Breast epithelium (tissue), 4 donors: Measurements from ENCODE around the gene SOST. TPM values are rescaled to one million over a fixed set of nuclear protein-coding genes. Genes with fewer than 3 reads are reported as not detected.

Experiments
- DNase-seq, 2 donors: peaks; one replicate each; pipeline ENCODE4 v3.0.0-alpha.2; 2019; ENCODE audit warnings: low spot score in 2 of 2
- H3K27ac ChIP-seq, 2 donors: fragments of 200-600 bp; sonication (generic) in 1 of 2; one replicate each; pipeline ENCODE4 v1.5.1; 2016 to 2019; ENCODE audit warnings: mild to moderate bottlenecking in 1 of 2
- H3K27me3 ChIP-seq, 2 donors: fragments of 200-600 bp; sonication (generic) in 1 of 2; one replicate each; pipeline versions ENCODE4 v1.5.1 to v1.6.0; 2017 to 2019; ENCODE audit warnings: control low read depth in 1 of 2, mild to moderate bottlenecking in 1 of 2
- H3K36me3 ChIP-seq: fragments of 200-600 bp; one replicate; pipeline ENCODE4 v1.5.1; 2019
- H3K4me1 ChIP-seq, 2 donors: fragments of 200-600 bp; sonication (generic); one replicate each; pipeline ENCODE4 v1.5.1; 2016 to 2019; ENCODE audit warnings: control low read depth in 1 of 2
- H3K4me3 ChIP-seq, 3 donors: fragments of 200-600 bp; sonication (generic); 1 replicate in 2 of 3; 2 replicates in 1 of 3; pipeline ENCODE4 v1.5.1; 2016 to 2019; ENCODE audit warnings: mild to moderate bottlenecking in 3 of 3, moderate library complexity in 2 of 3
- H3K9me3 ChIP-seq, 2 donors: fragments of 200-600 bp; sonication (generic) in 1 of 2; one replicate each; pipeline ENCODE4 v1.5.1; 2016 to 2019; ENCODE audit warnings: control low read depth in 1 of 2
- POLR2A ChIP-seq: fragments of 450-650 bp; IDR thresholded peaks from one replicate; pipeline ENCODE4 v1.6.1; 2016; ENCODE audit warnings: antibody characterized with exemption, mild to moderate bottlenecking, moderate library complexity
- POLR2AphosphoS5 ChIP-seq, 3 donors: sonication (generic); formaldehyde crosslinking; IDR thresholded peaks; one replicate each; pipeline ENCODE4 v1.6.1; 2017; ENCODE audit warnings: antibody characterized with exemption in 3 of 3
- intact Hi-C: fragments of 100-400 bp; cut with DNase I; formaldehyde crosslinking; loops from one replicate; pipeline ENCODE4 v1.15.1; 2023; ENCODE audit warnings: low total_unique reads
- total RNA-seq, 3 donors: library from RNA; depleted of rRNA; stranded (reverse); fragments of >200 nt; gene quantifications; one replicate each; pipeline ENCODE4 v1.1.0, GENCODE V29; 2016
- TF ChIP-seq, protein P1 (sequence below), 3 donors: fragments of 450-650 bp; IDR thresholded peaks; one replicate each; pipeline ENCODE4 v1.5.1; 2016 to 2017; ENCODE audit warnings: antibody characterized with exemption in 3 of 3, mild to moderate bottlenecking in 3 of 3, moderate library complexity in 3 of 3

SOST gene
- total RNA-seq, 3 donors from 2014 or later: not detected

DNA sequence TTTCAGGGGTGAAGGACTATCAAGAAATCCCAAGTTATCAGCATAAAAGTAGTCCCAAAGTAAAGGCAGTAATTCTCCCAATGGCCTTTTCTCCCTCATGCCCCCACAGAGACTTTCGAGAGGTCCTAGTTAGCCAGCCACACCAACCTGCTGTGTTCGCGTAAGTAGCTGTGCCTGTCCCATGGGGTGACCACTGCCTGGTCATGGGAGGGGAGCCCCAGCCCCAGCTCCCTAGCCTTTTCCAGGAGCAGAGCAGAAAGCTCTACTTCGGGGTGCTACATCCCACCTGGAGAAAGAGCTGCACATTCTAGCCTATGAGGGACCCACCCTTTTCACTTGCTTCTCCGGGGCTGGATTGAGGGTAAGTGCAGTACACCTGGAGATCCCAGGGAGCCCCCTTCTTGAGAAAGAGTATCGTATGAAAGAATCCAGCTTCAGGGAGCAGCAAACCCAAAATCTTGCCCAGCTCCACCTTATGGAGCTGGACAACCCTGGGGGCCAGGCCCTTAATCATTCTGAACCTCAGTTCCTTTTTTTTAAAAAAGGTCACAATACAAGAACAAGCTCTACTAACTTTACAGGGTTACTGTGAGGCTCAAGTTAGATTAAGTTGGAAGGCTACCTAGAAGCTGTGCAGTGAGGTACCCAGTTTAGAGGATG lies 8.6 kb upstream of the SOST start:
- H3K27ac ChIP-seq: no peak overlapping the region
- H3K9me3 ChIP-seq: no peaks in the 10 kb centered on the region
- H3K4me1 ChIP-seq: no peaks in the 10 kb centered on the region
- no peak for TF ChIP-seq POLR2A
- H3K4me3 ChIP-seq: no peak overlapping the region
- no peaks in the 10 kb centered on the region for H3K27me3 ChIP-seq
- intact Hi-C loops: no loop called here
- peaks cover 9% of the 10 kb centered on the region for H3K36me3 ChIP-seq
- no peak for DNase-seq

DNA sequence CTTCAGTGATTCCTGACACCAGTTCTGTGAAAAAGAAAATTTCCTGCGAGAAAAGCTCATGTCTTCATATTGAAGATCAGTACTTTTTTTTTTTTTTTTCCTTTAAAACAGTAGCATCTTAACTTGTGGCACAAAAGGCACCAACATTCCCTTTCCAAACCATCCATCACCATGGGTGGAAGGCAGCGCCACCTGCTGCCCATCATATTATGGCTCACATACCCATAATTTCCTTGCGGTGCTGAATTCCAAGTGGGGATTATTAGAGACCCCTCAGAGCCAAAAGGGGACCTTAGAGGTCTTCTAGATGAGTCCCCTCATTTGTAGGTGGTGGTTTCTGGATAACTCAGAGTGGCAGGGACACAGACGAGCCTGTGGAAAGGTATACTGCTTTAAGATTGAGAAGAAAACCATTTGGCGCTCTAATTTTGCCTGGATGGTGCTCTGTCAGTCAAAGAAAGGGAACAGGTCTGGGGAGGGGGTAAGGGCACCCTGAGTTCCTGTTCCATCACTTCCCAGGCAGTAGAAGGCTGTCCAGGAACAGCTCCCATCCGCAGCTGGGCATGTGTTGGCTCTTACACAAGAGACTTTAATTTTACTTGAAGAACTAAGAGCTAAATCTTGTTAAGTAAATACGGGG lies 7.9 kb upstream of the SOST start:
- intact Hi-C loops: no loop called here
- no peaks in the 10 kb centered on the region for H3K4me1 ChIP-seq
- H3K27me3 ChIP-seq: no peaks in the 10 kb centered on the region
- H3K9me3 ChIP-seq: no peaks in the 10 kb centered on the region
- TF ChIP-seq POLR2AphosphoS5 (IDR thresholded peaks at IDR 0.05): no peak
- TF ChIP-seq, protein P1, sequence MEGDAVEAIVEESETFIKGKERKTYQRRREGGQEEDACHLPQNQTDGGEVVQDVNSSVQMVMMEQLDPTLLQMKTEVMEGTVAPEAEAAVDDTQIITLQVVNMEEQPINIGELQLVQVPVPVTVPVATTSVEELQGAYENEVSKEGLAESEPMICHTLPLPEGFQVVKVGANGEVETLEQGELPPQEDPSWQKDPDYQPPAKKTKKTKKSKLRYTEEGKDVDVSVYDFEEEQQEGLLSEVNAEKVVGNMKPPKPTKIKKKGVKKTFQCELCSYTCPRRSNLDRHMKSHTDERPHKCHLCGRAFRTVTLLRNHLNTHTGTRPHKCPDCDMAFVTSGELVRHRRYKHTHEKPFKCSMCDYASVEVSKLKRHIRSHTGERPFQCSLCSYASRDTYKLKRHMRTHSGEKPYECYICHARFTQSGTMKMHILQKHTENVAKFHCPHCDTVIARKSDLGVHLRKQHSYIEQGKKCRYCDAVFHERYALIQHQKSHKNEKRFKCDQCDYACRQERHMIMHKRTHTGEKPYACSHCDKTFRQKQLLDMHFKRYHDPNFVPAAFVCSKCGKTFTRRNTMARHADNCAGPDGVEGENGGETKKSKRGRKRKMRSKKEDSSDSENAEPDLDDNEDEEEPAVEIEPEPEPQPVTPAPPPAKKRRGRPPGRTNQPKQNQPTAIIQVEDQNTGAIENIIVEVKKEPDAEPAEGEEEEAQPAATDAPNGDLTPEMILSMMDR (IDR thresholded peaks at IDR 0.05): peak; percentile 53 to 62 (median 54)
- H3K36me3 ChIP-seq: peaks cover 9% of the 10 kb centered on the region
- no peak overlapping the region for H3K4me3 ChIP-seq
- peak in 1 of 2 donors; percentile 69 for DNase-seq
- no peak overlapping the region for H3K27ac ChIP-seq

DNA sequence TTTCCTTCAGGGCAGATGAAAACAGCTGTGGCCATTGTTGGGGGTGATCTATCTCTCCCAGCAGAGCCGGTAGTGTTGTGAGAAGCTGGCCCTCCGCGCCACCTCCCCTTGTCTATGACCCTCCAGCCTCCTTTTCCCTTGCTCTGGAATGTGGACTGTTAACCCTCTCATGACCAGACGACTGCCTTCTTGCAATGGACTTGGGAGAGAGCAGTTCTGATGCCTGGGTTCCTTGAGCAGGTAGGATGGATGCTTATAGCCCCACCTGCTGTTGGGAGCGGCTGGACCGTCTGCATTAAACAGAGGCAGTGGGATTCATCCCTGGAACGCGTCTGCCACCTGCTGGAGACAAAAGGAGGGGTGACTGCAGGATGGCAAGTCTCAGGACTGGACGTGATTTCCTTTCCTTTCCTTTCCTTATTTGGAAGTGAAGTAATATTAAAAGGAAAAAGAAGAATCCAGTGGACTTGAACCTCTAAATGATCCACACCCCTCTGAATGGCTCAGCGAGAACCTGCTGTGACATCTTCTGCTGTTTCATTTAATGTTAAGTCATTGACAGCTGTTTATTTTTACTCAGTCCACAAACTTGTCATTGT lies 1.8 kb upstream of the SOST start:
- Histone ChIP-seq H3K36me3 (no peaks in the 10 kb centered on the region), H3K4me1 (no peaks in the 10 kb centered on the region), H3K27ac (no peak overlapping the region), H3K9me3 (no peaks in the 10 kb centered on the region), H3K4me3 (no peak overlapping the region), H3K27me3 (peaks cover 0 to 34% of the 10 kb centered on the region in 2 donors)
- intact Hi-C loops: no loop called here
- TF ChIP-seq POLR2AphosphoS5 (IDR thresholded peaks at IDR 0.05): peak in 2 of 3 donors; percentile 59 to 60
- TF ChIP-seq, protein P1 (IDR thresholded peaks at IDR 0.05): peak; percentile 83 to 99 (median 99)
- no peak for TF ChIP-seq POLR2A
- DNase-seq: peak; percentile 92 to 93

DNA sequence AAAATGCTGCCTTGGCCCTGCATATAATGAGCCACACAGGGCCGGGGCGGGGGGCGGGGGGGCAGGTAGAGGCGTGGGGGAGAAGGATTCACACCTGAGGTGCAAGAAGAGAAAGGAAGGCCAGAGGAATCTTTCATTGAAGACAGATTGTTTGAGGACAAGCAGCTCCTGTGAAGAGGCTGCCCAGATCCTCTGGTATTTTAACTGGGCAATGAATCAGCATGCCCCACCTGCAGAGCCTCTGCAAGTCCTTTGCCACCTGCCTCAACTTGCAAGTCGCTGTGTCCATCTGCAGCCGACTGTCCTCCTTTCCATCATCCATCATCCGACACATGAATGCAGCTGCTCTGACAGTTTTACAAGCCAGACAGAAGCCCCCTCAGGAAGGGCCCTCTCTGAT lies 1.2 kb upstream of the SOST start:
- DNase-seq: no peak
- TF ChIP-seq, protein P1 (IDR thresholded peaks at IDR 0.05): no peak
- TF ChIP-seq POLR2AphosphoS5 (IDR thresholded peaks at IDR 0.05): no peak
- no peak for TF ChIP-seq POLR2A
- Histone ChIP-seq H3K27ac (no peak overlapping the region), H3K4me1 (no peaks in the 10 kb centered on the region), H3K27me3 (peaks cover 0 to 39% of the 10 kb centered on the region in 2 donors), H3K9me3 (no peaks in the 10 kb centered on the region), H3K36me3 (no peaks in the 10 kb centered on the region), H3K4me3 (no peak overlapping the region)
- intact Hi-C loops: loop anchor here (5.0 to 10.0 kb wide), 2 partner anchors 68 to 195 kb away; no protein-coding TSS in a partner anchor

DNA sequence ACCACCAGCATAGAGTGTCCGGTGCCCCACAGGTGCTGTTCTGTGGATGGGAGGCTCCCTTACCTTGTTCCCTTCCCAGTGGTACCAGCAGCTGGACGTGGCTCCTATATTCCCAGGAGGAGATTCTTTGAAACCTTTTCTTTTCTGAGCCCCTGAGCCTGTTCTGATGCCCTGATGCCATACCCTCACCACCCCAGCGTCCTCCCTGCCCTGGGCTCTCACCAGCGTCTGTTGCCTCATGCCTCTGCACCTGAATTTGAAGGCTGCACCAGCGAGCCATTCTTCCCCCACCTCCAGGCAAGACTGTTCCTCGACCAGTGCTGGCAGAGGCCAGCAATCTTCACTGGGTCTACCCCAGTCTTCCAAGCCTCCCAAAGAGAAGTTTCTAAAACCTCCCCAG lies 505 bp downstream of the SOST start:
- Histone ChIP-seq H3K27me3 (peaks cover 0 to 42% of the 10 kb centered on the region in 2 donors), H3K36me3 (no peaks in the 10 kb centered on the region), H3K4me3 (no peak overlapping the region), H3K27ac (no peak overlapping the region), H3K9me3 (no peaks in the 10 kb centered on the region), H3K4me1 (no peaks in the 10 kb centered on the region)
- no peak for DNase-seq
- TF ChIP-seq POLR2A: no peak
- intact Hi-C loops: loop anchor here (5.0 to 10.0 kb wide), 2 partner anchors 66 to 193 kb away; no protein-coding TSS in a partner anchor

DNA sequence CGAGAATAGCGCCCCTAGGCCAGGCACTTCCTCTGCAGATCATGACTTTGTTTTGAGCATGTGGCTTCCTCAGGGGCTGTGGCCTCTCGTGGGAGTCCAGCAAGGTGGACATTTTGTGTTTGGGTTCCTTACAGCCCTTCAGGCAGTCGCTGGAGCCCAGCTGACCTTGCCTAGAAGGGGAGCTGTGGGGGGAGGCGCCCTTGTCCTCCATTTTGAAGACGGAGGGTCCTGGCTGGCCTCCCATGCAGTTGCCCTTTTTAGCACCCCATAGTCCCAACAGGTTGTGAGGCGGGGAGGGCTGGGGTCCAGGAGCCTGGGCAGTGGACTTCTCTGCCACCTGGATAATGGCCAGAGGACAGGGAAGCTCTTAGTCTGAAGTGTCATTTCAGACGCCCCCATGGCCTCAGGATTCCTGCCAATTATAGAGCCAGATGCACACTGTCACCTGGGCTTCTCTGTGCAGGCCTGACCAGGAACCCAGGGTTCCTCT lies 1.4 kb downstream of the SOST start:
- Histone ChIP-seq H3K27me3 (peaks cover 0 to 42% of the 10 kb centered on the region in 2 donors), H3K4me3 (no peak overlapping the region), H3K4me1 (no peaks in the 10 kb centered on the region), H3K9me3 (no peaks in the 10 kb centered on the region), H3K27ac (no peak overlapping the region), H3K36me3 (no peaks in the 10 kb centered on the region)
- no peak for TF ChIP-seq POLR2A
- TF ChIP-seq, protein P1 (IDR thresholded peaks at IDR 0.05): no peak
- TF ChIP-seq POLR2AphosphoS5 (IDR thresholded peaks at IDR 0.05): no peak
- DNase-seq: no peak
- intact Hi-C loops: loop anchor here (5.0 to 10.0 kb wide), 2 partner anchors 65 to 192 kb away; no protein-coding TSS in a partner anchor
